HG03139 (cell line): ENCODE results near the gene CDAN1.
"Not testable (repeated sequence)": the region's sequence is repeated elsewhere in the genome, so short reads cannot be mapped to it uniquely, and the experiment has no call there.

ENCODE experiments used
- ATAC-seq: cut with Tn5 transposase; IDR thresholded peaks from one replicate; pipeline ENCODE4 v1.9.1; 2021; ENCODE audit not compliant: unreplicated experiment

CDAN1 gene

GRCh38 chr15:42711746-42712145 lies 25.2 kb downstream of the CDAN1 start:
- ATAC-seq = no peak

GRCh38 chr15:42710662-42711061 lies 26.3 kb downstream of the CDAN1 start:
- ATAC-seq = no peak

GRCh38 chr15:42707873-42708544 lies 28.9 kb downstream of the CDAN1 start:
- no peak for ATAC-seq

GRCh38 chr15:42707068-42707467 lies 29.9 kb downstream of the CDAN1 start:
- ATAC-seq = no peak

- ATAC-seq = no peak
Measured at GRCh38 chr15:42705336-42705735, 31.6 kb downstream of the CDAN1 start.

GRCh38 chr15:42704492-42704926 lies 32.4 kb downstream of the CDAN1 start:
- no peak for ATAC-seq

- ATAC-seq = no peak
Measured at GRCh38 chr15:42696626-42697025, 40.3 kb downstream of the CDAN1 start.

- no peak for ATAC-seq
Measured at GRCh38 chr15:42695527-42696071, 41.3 kb downstream of the CDAN1 start.

GRCh38 chr15:42694398-42694797 lies 42.5 kb downstream of the CDAN1 start:
- ATAC-seq = no peak

- no peak for ATAC-seq
Measured at GRCh38 chr15:42693942-42694341, 43.0 kb downstream of the CDAN1 start.

- no peak for ATAC-seq
Measured at GRCh38 chr15:42693496-42693895, 43.4 kb downstream of the CDAN1 start.

- ATAC-seq = no peak
Measured at GRCh38 chr15:42692997-42693396, 43.9 kb downstream of the CDAN1 start.

- no peak for ATAC-seq
Measured at GRCh38 chr15:42692536-42692935, 44.4 kb downstream of the CDAN1 start.

GRCh38 chr15:42691770-42692169 lies 45.2 kb downstream of the CDAN1 start:
- ATAC-seq = no peak

- ATAC-seq = no peak
Measured at GRCh38 chr15:42691308-42691707, 45.6 kb downstream of the CDAN1 start.

- no peak for ATAC-seq
Measured at GRCh38 chr15:42688301-42688700, 48.6 kb downstream of the CDAN1 start.

- no peak for ATAC-seq
Measured at GRCh38 chr15:42687740-42688139, 49.2 kb downstream of the CDAN1 start.

- ATAC-seq = no peak
Measured at GRCh38 chr15:42686281-42686680, 50.6 kb downstream of the CDAN1 start.

GRCh38 chr15:42681119-42681518 lies 55.8 kb downstream of the CDAN1 start:
- ATAC-seq = no peak

- ATAC-seq = not testable (repeated sequence)
Measured at GRCh38 chr15:42680142-42680482, 56.8 kb downstream of the CDAN1 start.

GRCh38 chr15:42679285-42680141 lies 57.4 kb downstream of the CDAN1 start:
- ATAC-seq = no peak

GRCh38 chr15:42675021-42675420 lies 61.9 kb downstream of the CDAN1 start:
- ATAC-seq = no peak
